Nephron (organoid): ENCODE results near the gene CASTOR1.

ENCODE experiments used
- H3K27ac Mint-ChIP-seq, 3 experiments: 2 replicates each; pipeline ENCODE4 v1.8.0; 2020; ENCODE audit warnings: mixed read lengths in 3 of 3, mild to moderate bottlenecking in 2 of 3, moderate library complexity in 1 of 3
- H3K27me3 Mint-ChIP-seq: 2 replicates; pipeline ENCODE4 v1.8.0; 2021; ENCODE audit warnings: low read depth, mild to moderate bottlenecking, moderate library complexity, mixed read lengths
- H3K36me3 Mint-ChIP-seq: 2 replicates; pipeline ENCODE4 v1.8.0; 2020; ENCODE audit warnings: low read depth, mixed read lengths
- H3K4me1 Mint-ChIP-seq: 2 replicates; pipeline ENCODE4 v1.8.0; 2020; ENCODE audit warnings: mixed read lengths
- H3K4me3 Mint-ChIP-seq, 3 experiments: 2 replicates each; pipeline ENCODE4 v1.8.0; 2020; ENCODE audit warnings: mild to moderate bottlenecking in 3 of 3, mixed read lengths in 3 of 3, moderate library complexity in 2 of 3
- H3K9me3 Mint-ChIP-seq: 2 replicates; pipeline ENCODE4 v1.8.0; 2020; ENCODE audit warnings: mixed read lengths
- TF ChIP-seq, protein P1 (sequence below), 3 experiments: fragments of 200-600 bp; sonication (generic); IDR thresholded peaks; one replicate each; pipeline ENCODE4 v1.5.0; 2021; ENCODE audit warnings: antibody characterized with exemption in 3 of 3; ENCODE audit not compliant: unreplicated experiment in 3 of 3

Gene CASTOR1

DNA sequence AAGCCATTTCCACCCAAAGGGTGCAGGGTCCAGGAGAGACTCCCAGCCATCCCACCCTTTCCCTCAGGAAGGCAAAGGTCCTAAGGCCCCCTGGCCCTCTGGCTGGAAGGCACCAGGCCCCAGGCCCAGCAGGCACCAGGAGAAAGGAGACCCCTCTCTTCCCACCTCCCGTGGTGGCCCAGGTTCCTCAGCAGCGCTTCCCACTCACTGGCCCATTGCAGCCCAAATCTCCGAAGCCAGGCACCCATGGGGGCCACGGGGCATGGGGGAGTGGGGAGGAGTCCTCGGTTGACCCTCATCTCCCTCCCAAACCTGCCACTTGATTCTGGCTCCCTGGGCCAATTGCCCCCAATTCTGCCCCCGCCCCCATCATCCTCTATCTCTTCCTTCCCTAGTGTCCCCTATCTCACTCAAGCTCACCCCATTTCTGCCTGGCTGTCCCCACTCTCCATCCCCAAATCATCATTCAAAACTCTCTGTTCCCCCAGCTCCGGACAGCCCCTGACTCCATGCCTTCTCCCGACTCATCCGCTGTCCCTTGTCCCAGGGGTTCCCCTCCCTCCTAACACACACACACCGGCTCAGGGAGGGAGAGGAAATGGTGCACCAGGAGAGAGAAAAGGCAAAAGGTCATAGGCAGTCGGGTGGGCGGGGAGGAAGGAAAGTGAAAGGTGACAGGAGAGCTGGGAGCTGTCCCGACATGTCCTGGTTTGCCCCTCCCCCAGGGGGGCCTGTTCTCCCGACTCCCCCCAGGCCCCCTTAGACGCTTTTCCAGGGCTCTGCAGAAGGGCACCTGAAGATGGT, 43.9 kb downstream of the CASTOR1 start:
- H3K4me3 Mint-ChIP-seq = peak overlapping the region; percentile 79 to 90 (median 83)
- peaks cover 56% of the 10 kb centered on the region for H3K4me1 Mint-ChIP-seq
- TF ChIP-seq, protein P1, sequence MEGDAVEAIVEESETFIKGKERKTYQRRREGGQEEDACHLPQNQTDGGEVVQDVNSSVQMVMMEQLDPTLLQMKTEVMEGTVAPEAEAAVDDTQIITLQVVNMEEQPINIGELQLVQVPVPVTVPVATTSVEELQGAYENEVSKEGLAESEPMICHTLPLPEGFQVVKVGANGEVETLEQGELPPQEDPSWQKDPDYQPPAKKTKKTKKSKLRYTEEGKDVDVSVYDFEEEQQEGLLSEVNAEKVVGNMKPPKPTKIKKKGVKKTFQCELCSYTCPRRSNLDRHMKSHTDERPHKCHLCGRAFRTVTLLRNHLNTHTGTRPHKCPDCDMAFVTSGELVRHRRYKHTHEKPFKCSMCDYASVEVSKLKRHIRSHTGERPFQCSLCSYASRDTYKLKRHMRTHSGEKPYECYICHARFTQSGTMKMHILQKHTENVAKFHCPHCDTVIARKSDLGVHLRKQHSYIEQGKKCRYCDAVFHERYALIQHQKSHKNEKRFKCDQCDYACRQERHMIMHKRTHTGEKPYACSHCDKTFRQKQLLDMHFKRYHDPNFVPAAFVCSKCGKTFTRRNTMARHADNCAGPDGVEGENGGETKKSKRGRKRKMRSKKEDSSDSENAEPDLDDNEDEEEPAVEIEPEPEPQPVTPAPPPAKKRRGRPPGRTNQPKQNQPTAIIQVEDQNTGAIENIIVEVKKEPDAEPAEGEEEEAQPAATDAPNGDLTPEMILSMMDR (IDR thresholded peaks at IDR 0.05; ENCODE audit: unreplicated experiment in 3 of 3) = no peak
- no peaks in the 10 kb centered on the region for H3K9me3 Mint-ChIP-seq
- H3K27ac Mint-ChIP-seq = peak overlapping the region in 1 of 3 experiments; percentile 12
- peaks cover 49% of the 10 kb centered on the region for H3K27me3 Mint-ChIP-seq
- H3K36me3 Mint-ChIP-seq = no peaks in the 10 kb centered on the region

DNA sequence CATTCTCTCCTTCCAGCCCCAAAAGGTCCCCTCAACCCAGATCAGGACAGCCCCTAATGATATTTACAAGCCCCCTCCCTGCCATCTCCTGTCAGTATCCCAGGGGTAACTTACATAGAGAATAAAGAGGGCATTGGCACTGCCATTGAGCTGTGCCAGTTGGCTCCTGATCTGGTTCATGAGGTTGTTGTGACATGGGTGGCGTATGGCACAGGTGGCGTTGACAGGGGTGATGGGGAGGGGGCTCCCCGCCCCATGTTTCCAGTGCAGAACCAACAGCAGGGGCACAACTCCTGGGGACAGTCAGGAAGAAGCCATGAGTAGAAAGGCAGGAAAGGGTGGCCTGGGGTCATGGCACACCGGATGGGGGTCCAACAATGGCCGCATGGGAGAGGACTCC, 44.7 kb downstream of the CASTOR1 start:
- H3K27ac Mint-ChIP-seq = peak overlapping the region in 2 of 3 experiments; percentile 12 to 61
- TF ChIP-seq, protein P1 (IDR thresholded peaks at IDR 0.05; ENCODE audit: unreplicated experiment in 3 of 3) = no peak
- peaks cover 49% of the 10 kb centered on the region for H3K27me3 Mint-ChIP-seq
- H3K4me1 Mint-ChIP-seq = peaks cover 52% of the 10 kb centered on the region
- H3K4me3 Mint-ChIP-seq = peak overlapping the region; percentile 59 to 79 (median 76)
- H3K36me3 Mint-ChIP-seq = no peaks in the 10 kb centered on the region
- H3K9me3 Mint-ChIP-seq = no peaks in the 10 kb centered on the region

DNA sequence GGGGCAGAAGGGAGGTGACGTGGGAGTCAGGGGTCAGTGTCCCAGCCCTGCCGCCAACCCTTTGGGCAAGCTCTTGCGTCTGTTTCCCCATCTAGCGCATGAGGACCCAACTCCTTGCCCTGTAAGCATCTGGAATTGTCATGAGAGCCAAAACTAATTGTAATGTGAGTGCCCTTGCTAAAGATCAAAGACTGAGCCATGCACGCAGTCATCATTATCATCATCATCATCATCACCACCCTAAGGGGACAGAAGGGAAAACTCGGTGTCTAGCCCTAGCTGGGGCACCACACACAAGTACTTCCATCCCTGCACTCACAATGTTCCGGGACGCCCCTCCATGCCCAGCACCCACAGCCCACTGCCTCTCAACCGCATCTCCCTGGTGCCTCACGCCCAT, 45.2 kb downstream of the CASTOR1 start:
- peak overlapping the region in 2 of 3 experiments; percentile 12 to 61 for H3K27ac Mint-ChIP-seq
- TF ChIP-seq, protein P1 (IDR thresholded peaks at IDR 0.05; ENCODE audit: unreplicated experiment in 3 of 3) = no peak
- no peaks in the 10 kb centered on the region for H3K36me3 Mint-ChIP-seq
- peaks cover 54% of the 10 kb centered on the region for H3K4me1 Mint-ChIP-seq
- peak overlapping the region; percentile 7 to 69 (median 68) for H3K4me3 Mint-ChIP-seq
- H3K27me3 Mint-ChIP-seq = peaks cover 45% of the 10 kb centered on the region
- no peaks in the 10 kb centered on the region for H3K9me3 Mint-ChIP-seq

DNA sequence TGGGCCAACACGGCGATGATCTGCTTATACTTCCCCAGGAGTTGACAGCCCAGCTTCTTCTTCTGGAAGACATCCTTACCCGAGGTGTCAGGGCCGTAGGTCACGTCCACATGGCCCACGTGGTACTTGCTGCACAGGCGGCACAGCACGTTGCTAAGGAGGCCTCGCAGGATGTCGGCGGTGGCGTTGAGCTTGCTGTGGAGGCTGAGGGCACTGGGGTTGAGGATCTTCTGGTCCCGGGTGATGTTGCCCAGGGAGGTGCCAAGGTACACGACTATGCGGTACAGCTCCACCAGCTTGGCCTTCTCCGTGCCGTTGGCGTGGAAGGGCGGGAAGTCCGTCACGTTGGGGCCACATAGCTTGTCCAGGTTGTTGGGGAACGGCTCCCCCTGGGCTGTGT, 45.6 kb downstream of the CASTOR1 start:
- peaks cover 43% of the 10 kb centered on the region for H3K27me3 Mint-ChIP-seq
- H3K36me3 Mint-ChIP-seq = no peaks in the 10 kb centered on the region
- H3K9me3 Mint-ChIP-seq = no peaks in the 10 kb centered on the region
- TF ChIP-seq, protein P1 (IDR thresholded peaks at IDR 0.05; ENCODE audit: unreplicated experiment in 3 of 3) = no peak
- peak overlapping the region in 1 of 3 experiments; percentile 12 for H3K27ac Mint-ChIP-seq
- peaks cover 56% of the 10 kb centered on the region for H3K4me1 Mint-ChIP-seq
- H3K4me3 Mint-ChIP-seq = peak overlapping the region in 2 of 3 experiments; percentile 7 to 16

DNA sequence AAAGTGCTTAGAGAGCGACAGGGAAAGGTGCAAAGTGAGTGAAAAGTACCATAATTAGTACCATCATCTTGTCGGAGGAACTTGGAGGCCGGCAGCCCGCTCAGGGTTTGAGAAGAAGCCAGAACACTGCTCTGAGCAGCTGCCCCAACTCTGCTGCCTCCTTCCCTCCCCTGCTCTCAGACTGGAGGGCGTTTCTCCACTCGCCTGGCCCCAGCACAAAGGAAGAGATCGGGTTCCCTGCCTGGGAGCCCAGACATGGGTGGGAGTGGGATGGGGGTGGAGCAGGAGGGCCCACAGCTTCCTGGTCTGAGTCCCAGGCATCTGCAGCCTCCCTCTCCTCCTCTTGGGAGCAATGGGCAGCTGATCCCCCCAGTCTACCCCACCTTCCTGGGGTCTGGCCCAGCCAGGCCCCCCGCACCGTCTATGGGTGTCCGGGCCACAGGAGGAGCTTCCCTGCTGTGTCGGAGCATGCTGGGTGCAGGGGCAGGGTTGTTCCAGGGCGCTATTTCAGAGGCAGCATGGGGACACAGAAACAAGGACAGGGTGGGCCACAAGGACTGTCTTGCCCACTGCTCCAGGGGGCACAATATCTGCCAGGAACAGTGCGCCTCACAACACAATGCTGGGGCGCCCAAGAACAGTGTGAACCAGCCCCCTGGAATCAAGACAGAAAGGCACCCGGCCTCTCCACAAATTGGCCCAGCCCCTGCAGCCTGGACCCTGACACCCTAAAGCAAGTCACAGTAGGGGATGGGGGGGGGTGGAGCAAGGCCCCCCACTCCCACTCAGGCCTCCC, 47.5 kb downstream of the CASTOR1 start:
- H3K36me3 Mint-ChIP-seq = no peaks in the 10 kb centered on the region
- H3K4me1 Mint-ChIP-seq = peaks cover 62% of the 10 kb centered on the region
- peak overlapping the region in 2 of 3 experiments; percentile 40 to 45 for H3K4me3 Mint-ChIP-seq
- H3K27ac Mint-ChIP-seq = peak overlapping the region; percentile 60 to 91 (median 88)
- peaks cover 24% of the 10 kb centered on the region for H3K27me3 Mint-ChIP-seq
- TF ChIP-seq, protein P1 (IDR thresholded peaks at IDR 0.05; ENCODE audit: unreplicated experiment in 3 of 3) = no peak
- H3K9me3 Mint-ChIP-seq = no peaks in the 10 kb centered on the region
